HG03060 (cell line): ENCODE data around the gene CTDP1.
A peak's percentile ranks its signal among the peaks of the same experiment; 100 is the strongest.

Experiments
- ATAC-seq: cut with Tn5 transposase; IDR thresholded peaks from one replicate; pipeline ENCODE4 v1.9.1; 2021; ENCODE audit warnings: low read depth, moderate number of reproducible peaks; ENCODE audit not compliant: unreplicated experiment

The CTDP1 gene

GRCh38 chr18:79679552-79680099, at the start of gene CTDP1:
Gene CTDP1 (plus strand): TSS chr18:79679803. CDS start chr18:79679948, 145 bp downstream.
- ATAC-seq: peak; percentile 23

GRCh38 chr18:79630281-79631095, 49.1 kb upstream of the CTDP1 start:
- ATAC-seq: no peak

- no peak for ATAC-seq
These were observed 48.5 kb upstream of the CTDP1 start for GRCh38 chr18:79631096-79631507.

GRCh38 chr18:79631761-79632446, 47.7 kb upstream of the CTDP1 start:
- no peak for ATAC-seq

GRCh38 chr18:79632765-79633164, 46.8 kb upstream of the CTDP1 start:
- no peak for ATAC-seq

GRCh38 chr18:79634186-79634585, 45.4 kb upstream of the CTDP1 start:
- no peak for ATAC-seq

GRCh38 chr18:79634593-79635426, 44.8 kb upstream of the CTDP1 start:
- no peak for ATAC-seq

GRCh38 chr18:79635427-79635726, 44.2 kb upstream of the CTDP1 start:
- no peak for ATAC-seq

GRCh38 chr18:79637181-79637920, 42.3 kb upstream of the CTDP1 start:
- ATAC-seq: no peak

GRCh38 chr18:79637921-79638909, 41.4 kb upstream of the CTDP1 start:
- ATAC-seq: no peak

- no peak for ATAC-seq
These were observed 40.4 kb upstream of the CTDP1 start for GRCh38 chr18:79639072-79639829.

GRCh38 chr18:79640064-79640672, 39.4 kb upstream of the CTDP1 start:
- no peak for ATAC-seq

- no peak for ATAC-seq
These were observed 38.7 kb upstream of the CTDP1 start for GRCh38 chr18:79640875-79641274.

GRCh38 chr18:79641722-79642497, 37.7 kb upstream of the CTDP1 start:
- no peak for ATAC-seq

GRCh38 chr18:79642626-79643025, 37.0 kb upstream of the CTDP1 start:
- no peak for ATAC-seq

GRCh38 chr18:79643054-79643984, 36.3 kb upstream of the CTDP1 start:
- ATAC-seq: no peak
